GM18858 (cell line): ENCODE data around the gene CKAP5.
"Not testable (repeated sequence)": the region's sequence is repeated elsewhere in the genome, so short reads cannot be mapped to it uniquely, and the experiment has no call there.

ENCODE experiments used
- ATAC-seq: cut with Tn5 transposase; IDR thresholded peaks from one replicate; pipeline ENCODE4 v1.9.1; 2021; ENCODE audit not compliant: unreplicated experiment

Gene CKAP5

DNA sequence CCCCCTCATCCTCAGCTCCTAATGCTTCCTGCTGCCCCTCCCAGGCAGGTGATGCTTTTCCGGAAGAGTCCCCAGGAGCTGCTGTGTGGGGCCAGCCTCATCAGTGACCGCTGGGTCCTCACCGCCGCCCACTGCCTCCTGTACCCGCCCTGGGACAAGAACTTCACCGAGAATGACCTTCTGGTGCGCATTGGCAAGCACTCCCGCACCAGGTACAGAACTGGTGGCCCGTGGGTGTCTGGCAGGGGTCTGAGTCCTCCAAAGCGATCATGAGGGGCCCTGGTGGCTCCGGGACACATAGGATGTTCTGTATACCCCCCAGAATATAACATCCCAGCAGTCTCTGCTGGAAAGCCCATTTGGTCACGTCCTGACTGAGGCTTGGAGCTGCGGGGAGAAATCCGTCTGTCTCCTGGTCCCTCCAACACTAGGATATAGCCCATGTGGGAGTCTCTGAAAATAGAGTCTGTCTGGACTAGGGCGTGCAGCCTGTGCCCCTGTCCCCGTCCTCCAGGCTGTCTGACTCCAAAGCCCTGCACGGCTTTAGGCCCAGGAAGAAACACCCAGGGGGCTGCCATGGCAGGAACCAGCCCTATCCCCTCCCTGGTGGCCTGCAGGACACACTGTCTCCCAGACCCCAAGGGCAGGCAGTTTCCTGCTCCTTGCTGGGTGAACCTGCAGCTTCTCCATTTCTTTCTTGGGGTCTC is 118.0 kb downstream of the CKAP5 start:
- no peak for ATAC-seq

DNA sequence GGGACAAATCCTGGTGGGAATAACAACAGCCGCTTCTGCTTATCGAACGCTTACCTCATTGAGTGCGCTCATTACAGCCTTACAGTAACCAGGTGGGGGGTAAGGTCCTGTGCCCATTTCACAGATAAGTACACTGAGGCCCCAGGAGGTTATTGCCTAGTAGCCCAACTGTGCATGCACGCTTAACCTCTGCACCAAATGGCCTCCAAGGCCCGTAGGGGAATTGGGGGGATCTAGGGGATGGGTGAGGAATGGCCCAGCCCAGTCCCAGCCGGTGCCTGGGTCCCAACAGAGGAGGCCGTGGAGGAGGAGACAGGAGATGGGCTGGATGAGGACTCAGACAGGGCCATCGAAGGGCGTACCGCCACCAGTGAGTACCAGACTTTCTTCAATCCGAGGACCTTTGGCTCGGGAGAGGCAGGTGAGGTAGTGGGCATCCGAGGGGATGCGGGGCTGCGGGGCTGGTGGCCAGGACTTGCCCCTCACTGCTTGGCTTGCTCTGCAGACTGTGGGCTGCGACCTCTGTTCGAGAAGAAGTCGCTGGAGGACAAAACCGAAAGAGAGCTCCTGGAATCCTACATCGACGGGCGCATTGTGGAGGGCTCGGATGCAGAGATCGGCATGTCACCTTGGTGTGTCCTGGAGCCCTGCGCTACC is 119.7 kb downstream of the CKAP5 start:
- no peak for ATAC-seq

DNA sequence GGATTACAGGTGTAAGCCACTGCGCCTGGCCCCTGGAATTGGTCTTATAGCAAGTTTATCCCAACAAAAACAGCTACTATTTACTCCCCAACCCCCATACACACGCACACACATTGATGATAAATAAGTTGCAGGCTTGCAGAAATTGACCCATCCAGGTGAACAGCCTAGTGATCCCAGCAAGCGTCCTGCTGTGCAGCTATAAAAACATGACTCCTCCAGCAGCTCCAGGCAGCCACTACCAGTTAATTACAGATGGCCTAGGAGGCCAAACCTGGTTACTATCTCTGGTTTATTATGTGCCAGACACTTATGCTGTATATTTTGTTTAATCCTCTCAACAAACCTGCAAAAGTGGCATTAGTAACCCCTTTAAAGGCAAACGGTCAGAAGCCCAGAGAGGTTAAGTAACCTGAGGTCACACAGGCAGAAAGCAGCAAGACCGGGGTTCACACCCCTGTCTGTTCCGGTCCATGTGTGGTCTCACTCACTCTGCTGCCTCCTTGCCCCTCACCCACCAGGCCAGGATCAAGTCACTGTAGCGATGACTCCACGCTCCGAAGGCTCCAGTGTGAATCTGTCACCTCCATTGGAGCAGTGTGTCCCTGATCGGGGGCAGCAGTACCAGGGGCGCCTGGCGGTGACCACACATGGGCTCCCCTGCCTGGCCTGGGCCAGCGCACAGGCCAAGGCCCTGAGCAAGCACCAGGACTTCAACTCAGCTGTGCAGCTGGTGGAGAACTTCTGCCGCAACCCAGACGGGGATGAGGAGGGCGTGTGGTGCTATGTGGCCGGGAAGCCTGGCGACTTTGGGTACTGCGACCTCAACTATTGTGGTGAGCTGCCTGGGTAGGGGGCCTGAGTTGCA is 120.5 kb downstream of the CKAP5 start:
- no peak for ATAC-seq

DNA sequence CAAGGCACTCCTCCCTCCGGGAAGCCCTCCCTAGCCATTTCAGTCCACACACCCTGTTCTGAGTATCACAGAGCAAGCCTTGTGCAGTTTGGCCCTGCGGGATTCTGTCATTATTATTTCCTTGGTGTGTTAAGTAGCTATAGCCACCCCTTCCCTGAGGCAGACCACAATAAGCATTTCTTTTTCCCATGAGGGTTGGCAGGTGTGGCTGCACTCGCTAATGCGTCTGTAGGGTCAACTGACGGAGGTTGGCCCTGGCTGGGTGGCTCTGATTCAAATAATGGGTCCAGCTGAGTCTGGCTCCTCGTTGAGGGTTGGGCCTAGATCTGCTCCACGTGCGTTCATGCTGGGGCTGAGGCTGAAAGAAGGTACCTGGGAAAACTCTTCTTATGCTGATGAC is 122.0 kb downstream of the CKAP5 start:
- no peak for ATAC-seq

DNA sequence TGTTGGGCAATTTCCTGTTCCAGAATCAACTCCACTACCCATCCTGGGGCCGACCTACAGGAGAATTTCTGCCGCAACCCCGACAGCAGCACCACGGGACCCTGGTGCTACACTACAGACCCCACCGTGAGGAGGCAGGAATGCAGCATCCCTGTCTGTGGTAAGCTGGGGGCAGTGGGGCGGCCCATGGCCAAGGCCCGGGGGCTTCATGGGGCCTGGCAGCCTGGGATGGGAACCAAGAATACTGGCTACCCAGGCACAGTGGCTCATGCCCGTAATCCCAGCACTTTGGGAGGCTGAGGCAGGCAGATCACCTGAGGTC is 122.8 kb downstream of the CKAP5 start:
- no peak for ATAC-seq

DNA sequence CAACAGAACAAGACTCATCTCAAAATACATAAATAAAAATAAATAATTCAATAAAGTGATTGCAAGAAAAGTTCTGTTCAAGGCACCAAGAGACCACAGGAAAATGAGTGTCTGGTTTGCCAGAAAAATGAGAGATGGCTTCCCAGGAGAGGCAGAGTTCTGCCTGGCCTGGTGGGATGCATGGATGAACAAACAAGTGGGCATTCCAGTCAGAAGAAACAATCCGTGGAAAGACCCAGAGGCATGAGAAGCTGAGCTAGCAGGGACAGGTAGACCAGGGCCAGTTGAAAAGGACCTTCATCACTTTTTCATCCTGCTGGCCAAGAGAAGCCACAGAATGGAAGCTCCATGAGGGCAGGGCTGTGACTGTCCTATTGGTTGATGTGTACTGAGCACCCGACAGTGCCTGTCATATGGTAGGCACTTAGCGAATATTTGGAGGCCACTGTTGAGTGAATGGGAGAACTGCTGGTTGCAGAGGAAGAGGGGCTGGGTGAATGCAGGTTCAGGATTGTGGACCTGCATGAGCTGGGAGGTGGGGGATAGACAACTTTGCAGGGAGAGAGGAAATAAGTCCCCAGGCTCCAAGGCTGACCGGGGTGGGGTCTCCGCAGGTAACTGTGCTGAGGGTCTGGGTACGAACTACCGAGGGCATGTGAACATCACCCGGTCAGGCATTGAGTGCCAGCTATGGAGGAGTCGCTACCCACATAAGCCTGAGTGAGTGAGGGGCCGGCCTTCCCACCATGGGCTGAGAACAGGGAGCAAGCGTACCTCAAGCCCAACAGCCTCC is 123.3 kb downstream of the CKAP5 start:
- ATAC-seq: no peak

DNA sequence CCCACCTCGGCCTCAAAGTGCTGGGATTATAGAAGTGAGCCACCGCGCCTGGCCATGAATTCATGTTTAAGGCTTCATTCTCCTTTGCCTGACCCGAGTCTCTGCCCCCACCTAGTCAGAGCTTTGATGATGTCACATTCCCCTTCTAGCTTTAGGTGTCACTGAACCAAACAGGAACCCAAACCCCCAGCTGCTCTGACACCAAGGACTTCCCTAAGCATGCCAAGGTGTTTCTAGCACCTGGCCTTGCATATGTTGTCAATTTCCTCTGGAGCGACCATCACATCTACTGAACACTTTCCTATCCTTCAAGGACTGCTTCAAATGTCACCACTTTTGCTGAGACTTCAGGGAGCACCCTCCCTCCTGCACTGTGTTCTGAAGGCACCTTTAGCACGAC is 124.8 kb downstream of the CKAP5 start:
- ATAC-seq: no peak

DNA sequence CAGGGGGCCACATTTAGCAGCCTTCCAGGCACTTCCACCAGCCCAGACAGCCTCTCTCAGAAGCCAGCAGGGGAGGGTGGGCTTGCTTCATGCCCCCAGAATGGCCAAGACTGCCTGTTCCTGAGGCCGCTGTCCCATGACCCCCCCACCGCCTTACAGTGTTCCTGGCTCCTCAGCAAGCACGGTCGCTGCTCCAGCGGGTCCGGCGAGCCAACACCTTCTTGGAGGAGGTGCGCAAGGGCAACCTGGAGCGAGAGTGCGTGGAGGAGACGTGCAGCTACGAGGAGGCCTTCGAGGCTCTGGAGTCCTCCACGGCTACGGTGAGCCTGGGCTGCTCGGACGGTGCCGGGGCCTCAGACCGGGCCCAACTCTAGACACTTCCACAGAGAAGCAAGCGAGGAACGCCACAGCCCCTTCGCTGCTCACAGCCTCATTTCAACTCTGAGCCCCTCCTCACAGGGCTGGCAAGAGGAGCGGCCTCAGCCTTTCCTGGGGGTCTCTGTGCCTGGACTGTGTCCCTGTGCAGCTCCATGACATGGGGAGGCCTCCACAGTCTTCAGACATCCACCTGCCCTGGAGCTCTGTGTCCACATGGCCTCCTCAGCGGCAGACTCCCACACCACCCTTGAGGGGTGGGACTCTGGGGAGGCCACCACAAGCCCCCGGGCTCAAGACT is 126.4 kb downstream of the CKAP5 start:
- no peak for ATAC-seq

DNA sequence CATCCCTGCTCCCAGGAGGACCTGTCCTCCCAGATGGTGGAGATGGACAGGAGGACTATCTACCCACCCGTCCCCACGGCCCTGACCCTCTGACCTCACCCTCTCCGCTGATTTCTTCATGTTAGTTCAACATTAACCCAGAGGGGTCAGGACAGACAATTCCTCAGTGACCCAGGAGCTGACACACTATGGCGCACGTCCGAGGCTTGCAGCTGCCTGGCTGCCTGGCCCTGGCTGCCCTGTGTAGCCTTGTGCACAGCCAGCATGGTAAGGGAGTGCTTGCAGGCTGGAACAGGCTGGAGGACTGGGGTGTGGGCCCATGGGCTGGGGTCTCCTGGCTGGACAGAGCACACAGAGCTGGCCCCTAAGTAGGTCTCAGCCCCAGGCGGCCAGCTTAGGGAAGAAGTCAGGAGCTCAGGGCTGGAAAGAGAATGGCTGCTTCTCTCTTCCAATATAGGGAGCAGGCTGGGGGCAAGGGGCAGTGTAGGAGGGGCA is 127.0 kb downstream of the CKAP5 start, which contains the start of gene F2:
F2 (plus strand) TSS at position 166 of the 495 bp plus-strand sequence; CDS start at position 189, 23 bp downstream.
- no peak for ATAC-seq

DNA sequence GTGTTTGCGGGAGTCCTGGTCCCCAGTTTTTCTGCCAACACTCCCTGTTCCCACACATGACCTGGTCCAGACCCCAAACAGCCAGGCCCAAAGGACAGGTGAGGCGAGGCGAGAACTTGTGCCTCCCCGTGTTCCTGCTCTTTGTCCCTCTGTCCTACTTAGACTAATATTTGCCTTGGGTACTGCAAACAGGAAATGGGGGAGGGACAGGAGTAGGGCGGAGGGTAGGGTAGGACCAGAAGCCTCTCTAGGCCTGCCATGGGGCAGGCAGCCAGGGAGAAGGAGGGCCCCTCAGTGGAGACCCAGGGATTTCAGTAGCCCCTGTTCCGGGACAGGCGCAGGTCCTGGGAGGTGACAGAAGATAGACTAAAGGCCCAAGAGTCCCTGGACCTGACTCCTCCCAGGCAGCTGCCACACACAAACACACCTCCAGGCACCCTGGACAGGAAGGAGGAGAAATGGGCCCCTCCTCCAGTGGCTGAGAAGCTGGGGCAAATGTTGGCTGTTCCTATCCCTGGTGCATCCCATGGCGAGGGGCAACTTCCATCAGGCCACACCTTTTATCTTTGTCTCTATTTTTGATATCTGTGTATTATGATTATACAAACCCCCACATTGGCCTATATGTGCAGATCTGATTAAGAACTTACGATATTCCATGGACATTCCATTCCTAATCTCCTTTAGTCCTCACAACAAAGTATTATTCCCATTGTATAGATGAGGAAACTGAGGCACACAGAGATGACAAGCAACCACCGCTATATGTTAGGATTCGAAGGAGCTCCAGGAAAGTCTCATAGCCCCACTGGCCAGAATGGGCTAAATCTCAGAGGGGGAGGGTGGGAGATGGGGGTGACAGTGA is 127.7 kb downstream of the CKAP5 start:
- no peak for ATAC-seq

DNA sequence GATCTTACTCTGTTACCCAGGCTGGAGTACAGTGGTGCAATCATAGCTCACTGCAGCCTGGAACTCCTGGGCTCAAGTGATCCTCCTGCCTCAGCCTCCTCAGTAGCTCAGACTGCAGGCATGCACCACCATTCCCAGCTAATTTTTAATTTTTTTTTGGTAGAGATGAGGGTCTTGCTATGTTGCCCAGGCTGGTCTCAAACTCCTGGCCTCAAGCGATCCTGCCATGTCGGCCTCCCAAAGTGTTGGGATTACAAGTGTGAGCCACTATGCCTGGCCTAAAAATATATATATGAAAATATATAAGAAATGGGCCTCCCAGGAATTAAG is 128.3 kb downstream of the CKAP5 start:
- ATAC-seq: not testable (repeated sequence)

DNA sequence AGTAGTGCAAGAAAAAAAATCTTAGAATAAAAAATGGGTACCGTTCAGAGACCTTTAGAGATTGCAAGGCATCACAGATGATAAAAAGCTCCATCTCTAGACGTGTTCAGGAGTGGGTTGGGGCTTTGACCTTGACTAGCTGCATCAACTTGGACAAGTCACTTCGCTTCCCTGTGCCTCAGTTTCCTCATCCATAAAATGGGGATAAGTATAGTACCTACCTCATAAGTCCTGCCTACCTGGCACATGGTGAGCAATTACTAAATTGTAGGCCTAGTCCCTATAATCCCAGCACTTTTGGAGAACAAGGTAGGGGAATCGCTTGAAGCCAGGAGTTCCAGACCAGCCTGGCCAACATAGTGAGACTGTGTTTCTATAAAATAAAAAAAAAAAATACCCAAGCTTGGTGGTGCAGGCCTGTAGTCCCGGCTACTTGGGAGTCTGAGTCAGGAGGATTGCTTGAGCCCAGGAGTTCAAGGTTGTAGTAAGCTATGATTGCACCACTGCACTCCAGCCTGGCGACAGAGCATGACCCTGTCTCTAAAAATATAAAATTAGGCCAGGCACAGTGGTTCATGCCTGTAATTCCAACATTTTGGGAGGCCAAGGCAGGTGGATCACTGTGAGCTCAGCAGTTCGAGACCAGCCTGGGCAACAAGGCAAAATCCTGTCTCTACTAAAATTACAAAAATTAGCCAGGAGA is 133.1 kb downstream of the CKAP5 start:
- ATAC-seq: no peak

DNA sequence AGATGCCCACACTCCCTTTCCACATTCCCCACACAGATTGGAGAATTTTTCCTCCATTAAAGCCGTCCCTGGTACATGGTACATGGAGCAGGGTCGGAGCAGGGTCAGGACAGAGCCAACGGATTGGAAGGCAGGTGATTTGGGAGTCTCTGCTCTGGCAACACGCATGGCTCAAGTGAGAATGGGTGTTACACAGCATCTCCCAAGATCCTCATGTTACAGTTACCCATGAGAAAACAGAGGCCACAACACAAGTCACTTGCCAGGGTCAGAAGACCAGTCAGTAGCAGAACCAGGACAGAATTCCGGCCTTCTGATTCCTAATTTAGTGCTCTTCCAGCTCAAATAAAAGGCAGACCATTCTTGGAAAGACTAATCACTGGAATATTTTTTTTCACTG is 134.8 kb downstream of the CKAP5 start:
- no peak for ATAC-seq

DNA sequence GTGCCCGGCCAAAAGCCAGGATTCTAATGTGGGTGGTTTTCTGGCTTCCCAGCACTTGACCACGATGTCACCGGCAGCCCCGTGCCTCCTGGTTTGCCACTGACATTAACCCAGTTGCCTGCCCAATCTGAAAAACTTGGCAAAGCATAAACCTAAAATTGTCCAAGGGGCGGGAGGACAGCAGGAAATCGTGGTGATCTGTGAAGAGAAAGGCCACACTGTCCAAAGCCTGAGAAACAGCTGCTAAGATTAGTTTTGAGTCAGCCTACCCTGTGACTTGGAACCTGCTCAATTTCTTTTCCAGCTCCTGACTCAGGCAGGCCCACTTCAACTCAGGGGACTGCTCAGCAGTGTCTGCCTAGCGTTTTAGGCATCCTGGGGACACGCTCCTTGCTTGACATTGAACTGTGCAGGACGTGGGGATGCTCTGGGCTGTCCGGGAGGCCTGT is 135.2 kb downstream of the CKAP5 start:
- no peak for ATAC-seq

DNA sequence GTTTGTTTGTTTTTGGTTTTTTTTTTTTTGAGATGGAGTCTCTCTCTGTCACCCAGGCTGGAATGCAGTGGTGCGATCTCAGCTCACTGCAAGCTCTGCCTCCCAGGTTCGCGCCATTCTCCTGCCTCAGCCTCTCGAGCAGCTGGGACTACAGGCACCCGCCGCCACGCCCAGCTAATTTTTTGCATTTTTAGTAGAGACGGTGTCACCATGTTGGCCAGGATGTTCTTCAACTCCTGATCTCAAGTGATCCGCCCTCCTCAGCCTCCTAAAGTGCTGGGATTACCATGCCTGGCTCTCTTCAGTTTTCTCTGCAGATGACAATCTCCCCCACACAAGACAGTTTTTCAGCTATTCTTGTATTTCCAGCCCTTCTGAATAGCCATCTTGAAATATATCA is 136.7 kb downstream of the CKAP5 start:
- ATAC-seq: not testable (repeated sequence)

DNA sequence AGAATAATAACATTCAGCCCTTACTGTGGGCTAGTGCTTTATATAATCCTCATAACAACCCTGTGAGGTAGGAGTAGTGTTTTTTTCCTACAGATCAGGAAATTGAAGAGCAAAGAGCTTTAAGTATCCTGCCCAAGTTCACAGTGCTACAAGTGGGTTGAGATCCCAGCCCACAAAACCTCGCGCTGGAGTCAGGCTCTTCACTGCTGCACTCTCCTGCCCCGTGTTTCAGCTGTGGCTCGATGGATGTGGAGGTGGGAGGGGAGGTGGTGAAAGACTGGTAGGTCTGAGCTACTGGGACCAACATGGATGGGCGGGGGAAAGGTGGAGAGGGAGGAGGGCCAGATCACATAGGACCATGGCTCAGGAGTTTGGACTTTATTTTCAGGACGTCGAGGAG is 139.2 kb downstream of the CKAP5 start:
- ATAC-seq: no peak

DNA sequence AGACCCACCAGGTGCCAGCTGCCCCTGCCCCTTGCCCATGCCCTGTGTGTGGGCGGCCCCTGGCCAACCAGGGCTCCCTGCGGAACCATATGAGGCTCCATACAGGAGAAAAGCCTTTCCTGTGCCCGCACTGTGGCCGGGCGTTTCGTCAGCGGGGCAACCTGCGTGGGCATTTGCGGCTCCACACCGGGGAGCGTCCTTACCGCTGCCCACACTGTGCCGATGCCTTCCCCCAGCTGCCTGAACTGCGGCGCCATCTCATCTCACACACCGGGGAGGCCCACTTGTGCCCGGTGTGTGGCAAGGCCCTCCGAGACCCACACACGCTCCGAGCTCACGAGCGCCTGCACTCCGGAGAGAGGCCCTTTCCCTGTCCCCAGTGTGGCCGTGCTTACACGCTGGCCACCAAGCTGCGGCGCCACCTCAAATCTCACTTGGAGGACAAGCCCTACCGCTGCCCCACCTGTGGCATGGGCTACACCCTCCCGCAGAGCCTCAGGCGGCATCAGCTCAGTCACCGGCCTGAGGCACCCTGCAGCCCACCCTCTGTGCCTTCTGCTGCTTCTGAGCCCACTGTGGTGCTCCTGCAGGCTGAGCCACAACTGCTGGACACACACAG is 140.9 kb downstream of the CKAP5 start:
- no peak for ATAC-seq

DNA sequence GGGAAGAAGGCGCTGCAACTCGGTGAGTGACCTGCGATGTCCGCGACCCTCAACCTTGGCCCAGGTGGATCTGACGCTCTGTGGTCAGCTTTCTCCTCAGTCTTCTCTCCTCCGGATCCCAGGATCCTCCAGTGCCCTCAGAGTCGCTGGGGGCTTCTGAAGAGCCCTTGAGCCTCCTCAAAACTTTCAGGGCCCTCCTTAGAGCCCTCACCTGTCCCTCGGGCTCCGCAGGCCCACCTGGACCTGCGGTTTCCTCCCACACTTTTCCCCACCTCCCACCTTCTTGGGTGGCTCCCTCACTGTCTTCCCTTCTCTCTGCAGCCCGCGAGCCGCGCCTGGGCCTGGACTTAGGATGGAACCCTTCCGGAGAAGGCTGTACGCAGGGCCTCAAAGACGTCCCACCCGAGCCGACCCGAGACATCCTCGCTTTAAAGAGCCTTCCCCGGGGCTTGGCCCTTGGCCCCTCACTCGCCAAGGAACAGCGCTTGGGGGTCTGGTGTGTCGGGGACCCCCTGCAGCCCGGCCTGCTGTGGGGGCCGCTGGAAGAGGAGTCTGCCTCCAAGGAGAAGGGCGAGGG is 144.9 kb downstream of the CKAP5 start:
- no peak for ATAC-seq
